Measurements from ENCODE around the gene TFE3.
"Not testable (repeated sequence)": the region's sequence is repeated elsewhere in the genome, so short reads cannot be mapped to it uniquely, and the experiment has no call there.

TFE3 gene

DNA sequence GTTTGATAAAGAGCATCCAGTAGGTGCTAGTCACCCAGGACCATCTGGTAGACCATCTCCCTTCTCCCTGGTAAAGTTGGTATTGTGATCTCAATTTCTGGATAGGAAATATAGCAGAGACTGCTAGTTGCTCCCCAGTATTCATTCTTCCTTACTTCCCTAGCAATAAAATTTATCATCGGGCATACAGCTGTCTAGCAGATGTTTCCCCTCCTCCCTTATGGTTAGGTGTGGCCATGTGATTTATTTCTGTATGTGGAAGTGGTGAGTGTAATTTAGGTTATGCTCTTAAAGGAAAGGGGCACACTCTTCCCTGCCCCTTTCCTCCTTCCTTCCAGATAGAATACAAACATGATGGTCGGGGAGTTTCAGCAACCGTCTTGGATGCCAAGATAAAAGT, 59.3 kb downstream of the TFE3 start:
- Histone ChIP-seq H3K4me3 (ENCODE audit: insufficient read depth, low read depth, low read length) (no peak overlapping the region), H3K27me3 (ENCODE audit: control insufficient read depth, insufficient read depth, low read length, poor library complexity, severe bottlenecking) (no peaks in the 10 kb centered on the region), H3K9me3 (ENCODE audit: control insufficient read depth, low read length) (no peaks in the 10 kb centered on the region), H3K4me1 (ENCODE audit: control insufficient read depth, insufficient read depth, low read length) (no peaks in the 10 kb centered on the region), H3K36me3 (ENCODE audit: control insufficient read depth, insufficient read depth, low read length) (peaks cover 16% of the 10 kb centered on the region), H3K27ac (ENCODE audit: insufficient read depth, low read depth, low read length, poor library complexity, severe bottlenecking) (no peak overlapping the region)
- 100% methylated on average over 2 of the region's 3 CpGs; no CpG with 5 or more reads in 1 of the 2 experiments for WGBS, 2 experiments

- 95% methylated on average over 17 of the region's 17 CpGs for WGBS, 2 experiments
- Histone ChIP-seq H3K36me3 (ENCODE audit: control insufficient read depth, insufficient read depth, low read length) (peaks cover 16% of the 10 kb centered on the region), H3K27ac (ENCODE audit: insufficient read depth, low read depth, low read length, poor library complexity, severe bottlenecking) (no peak overlapping the region), H3K4me1 (ENCODE audit: control insufficient read depth, insufficient read depth, low read length) (no peaks in the 10 kb centered on the region), H3K9me3 (ENCODE audit: control insufficient read depth, low read length) (no peaks in the 10 kb centered on the region), H3K27me3 (ENCODE audit: control insufficient read depth, insufficient read depth, low read length, poor library complexity, severe bottlenecking) (no peaks in the 10 kb centered on the region), H3K4me3 (ENCODE audit: insufficient read depth, low read depth, low read length) (no peak overlapping the region)
These were observed 60.1 kb downstream of the TFE3 start for GRCh38 chrX:48983081-48983480.

- H3K4me1 ChIP-seq (ENCODE audit: control insufficient read depth, insufficient read depth, low read length), result no peaks in the 10 kb centered on the region
- H3K36me3 ChIP-seq (ENCODE audit: control insufficient read depth, insufficient read depth, low read length), result peaks cover 16% of the 10 kb centered on the region
- H3K27me3 ChIP-seq (ENCODE audit: control insufficient read depth, insufficient read depth, low read length, poor library complexity, severe bottlenecking), result no peaks in the 10 kb centered on the region
- H3K27ac ChIP-seq (ENCODE audit: insufficient read depth, low read depth, low read length, poor library complexity, severe bottlenecking), result no peak overlapping the region
- no peak overlapping the region for H3K4me3 ChIP-seq (ENCODE audit: insufficient read depth, low read depth, low read length)
- 95 to 96% methylated on average over 10 of the region's 10 CpGs for WGBS, 2 experiments
- H3K9me3 ChIP-seq (ENCODE audit: control insufficient read depth, low read length), result no peaks in the 10 kb centered on the region
These were observed 62.0 kb downstream of the TFE3 start for GRCh38 chrX:48981178-48981577.

DNA sequence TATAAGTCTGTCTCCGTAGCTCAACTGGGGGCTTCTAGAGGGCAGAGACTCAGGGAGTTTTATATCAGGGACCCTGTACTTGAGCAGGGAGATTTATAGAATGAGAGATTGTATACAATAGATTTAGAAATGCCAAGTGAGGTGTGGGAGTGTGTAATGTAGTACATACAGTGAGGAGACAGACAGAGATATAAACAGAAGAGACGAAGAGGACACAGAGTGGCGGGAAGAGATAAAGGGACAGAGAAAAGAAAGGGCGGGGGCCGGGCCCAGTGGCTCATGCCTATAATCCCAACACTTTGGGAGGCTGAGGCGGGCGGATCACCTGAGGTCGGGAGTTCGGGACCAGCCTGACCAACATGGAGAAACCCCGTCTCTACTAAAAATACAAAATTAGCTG, 62.8 kb downstream of the TFE3 start:
- not testable (repeated sequence) for H3K27me3 ChIP-seq (ENCODE audit: control insufficient read depth, insufficient read depth, low read length, poor library complexity, severe bottlenecking); H3K4me1 ChIP-seq (ENCODE audit: control insufficient read depth, insufficient read depth, low read length); H3K27ac ChIP-seq (ENCODE audit: insufficient read depth, low read depth, low read length, poor library complexity, severe bottlenecking); H3K9me3 ChIP-seq (ENCODE audit: control insufficient read depth, low read length); H3K4me3 ChIP-seq (ENCODE audit: insufficient read depth, low read depth, low read length)
- WGBS, 2 experiments, result 91 to 93% methylated on average over 6 of the region's 10 CpGs
- H3K36me3 ChIP-seq (ENCODE audit: control insufficient read depth, insufficient read depth, low read length), result peaks cover 16% of the 10 kb centered on the region
